PC-9 (cell line): ENCODE measurements around the gene OR51G2. TPM values are rescaled to one million over a fixed set of nuclear protein-coding genes. Genes with fewer than 3 reads are reported as not detected.

Experiments
- Bru-seq: library from RNA; stranded (reverse); fragments of 400-500 nt; gene quantifications from one replicate; lab custom pipeline; 2021; lab: Mats Ljungman, UMichigan
- BruChase-seq, 2 experiments: library from RNA; stranded (reverse); fragments of 400-500 nt; gene quantifications; one replicate each; lab custom pipeline; 2021; lab: Mats Ljungman, UMichigan
- BruUV-seq: library from RNA; stranded (reverse); fragments of 400-500 nt; replicated peaks from 2 replicates; lab custom pipeline; 2021; lab: Mats Ljungman, UMichigan
- CTCF ChIA-PET: fragments of 300-600 bp; sonication (Branson Sonifier 250); formaldehyde crosslinking; loops from one replicate; lab custom pipeline; 2022; ENCODE audit warnings: antibody characterized with exemption; lab: Charles Lee
- POLR2A ChIA-PET: fragments of 300-600 bp; sonication (Branson Sonifier 250); formaldehyde crosslinking; loops from one replicate; lab custom pipeline; 2022; ENCODE audit warnings: antibody characterized with exemption; ENCODE audit not compliant: unreplicated experiment; lab: Charles Lee
- DNase-seq, 2 experiments: peaks; one replicate each; pipeline versions ENCODE4 v3.0.0 to v3.0.0-alpha.2; 2015 to 2022; ENCODE audit warnings: mixed read lengths in 1 of 2
- H2AFZ ChIP-seq: fragments of 200-600 bp; sonication (generic); 2 replicates; pipeline ENCODE4 v1.8.1; 2017; ENCODE audit warnings: antibody characterized with exemption
- H3F3A ChIP-seq: fragments of 200-600 bp; sonication (generic); 2 replicates; pipeline ENCODE4 v1.8.1; 2017; ENCODE audit warnings: antibody characterized with exemption, mild to moderate bottlenecking, low read depth; ENCODE audit not compliant: insufficient read depth
- H3K27ac ChIP-seq: fragments of 200-600 bp; sonication (generic); 2 replicates; pipeline ENCODE4 v1.6.1; 2016; ENCODE audit warnings: mixed run types
- H3K27me3 ChIP-seq: fragments of 200-600 bp; sonication (generic); 2 replicates; pipeline ENCODE4 v1.6.1; 2016; ENCODE audit warnings: low read depth, mixed run types; ENCODE audit not compliant: insufficient read depth
- H3K36me3 ChIP-seq: fragments of 200-600 bp; sonication (generic); 2 replicates; pipeline ENCODE4 v1.6.1; 2016; ENCODE audit warnings: low read depth, mixed run types
- H3K4me1 ChIP-seq: fragments of 200-600 bp; sonication (generic); replicated peaks from 2 replicates; pipeline ENCODE4 v1.6.1; 2016; ENCODE audit warnings: mixed run types; ENCODE audit not compliant: insufficient read depth
- H3K4me2 ChIP-seq: fragments of 200-600 bp; sonication (generic); 2 replicates; pipeline ENCODE4 v1.6.1; 2017; ENCODE audit warnings: mixed run types
- H3K4me3 ChIP-seq: fragments of 200-600 bp; sonication (generic); 2 replicates; pipeline ENCODE4 v1.6.1; 2016; ENCODE audit warnings: mixed run types
- H3K79me2 ChIP-seq: fragments of 200-600 bp; sonication (generic); 2 replicates; pipeline ENCODE4 v1.6.1; 2017; ENCODE audit warnings: low read depth, mixed run types
- H3K9me2 ChIP-seq: fragments of 200-600 bp; sonication (generic); 2 replicates; pipeline ENCODE4 v1.8.1; 2017; ENCODE audit warnings: mild to moderate bottlenecking; ENCODE audit not compliant: insufficient read depth
- H3K9me3 ChIP-seq: fragments of 200-600 bp; sonication (generic); 2 replicates; pipeline ENCODE4 v1.8.1; 2016; ENCODE audit warnings: low read depth; ENCODE audit not compliant: insufficient read depth
- H4K20me1 ChIP-seq: fragments of 200-600 bp; sonication (generic); 2 replicates; pipeline ENCODE4 v1.8.1; 2017; ENCODE audit not compliant: insufficient read depth
- EZH2 ChIP-seq: fragments of 200-600 bp; sonication (generic); IDR thresholded peaks from 2 replicates; pipeline ENCODE4 v1.8.0; 2017; ENCODE audit warnings: antibody characterized with exemption, low read depth
- intact Hi-C: fragments of 100-400 bp; cut with micrococcal nuclease; formaldehyde crosslinking; loops from one replicate; pipeline ENCODE4 v1.10.0; 2022; ENCODE audit not compliant: unreplicated experiment
- long read RNA-seq: library from polyadenylated mRNA; stranded (forward); transcript quantifications from one replicate; pipeline ENCODE4 v2.0.0, GENCODE V29; 2022
- total RNA-seq: library from RNA; stranded (reverse); gene quantifications from 2 replicates; pipeline ENCODE4 v1.2.3, GENCODE V29; 2021
- TF ChIP-seq, protein P1 (sequence below): fragments of 200-600 bp; sonication (generic); conservative IDR thresholded peaks from 2 replicates; pipeline ENCODE4 v1.6.1; 2017; ENCODE audit warnings: mixed run types, antibody characterized with exemption, mild to moderate bottlenecking, moderate library complexity

OR51G2 gene
- not detected in 2 replicates for total RNA-seq
- Bru-seq, nascent RNA = not detected
- BruChase-seq, experiment 1, labeled RNA remaining after a 2-hour chase = not detected
- not detected for BruChase-seq, experiment 2, labeled RNA remaining after a 6-hour chase
- long read RNA-seq = 0 reads

DNA sequence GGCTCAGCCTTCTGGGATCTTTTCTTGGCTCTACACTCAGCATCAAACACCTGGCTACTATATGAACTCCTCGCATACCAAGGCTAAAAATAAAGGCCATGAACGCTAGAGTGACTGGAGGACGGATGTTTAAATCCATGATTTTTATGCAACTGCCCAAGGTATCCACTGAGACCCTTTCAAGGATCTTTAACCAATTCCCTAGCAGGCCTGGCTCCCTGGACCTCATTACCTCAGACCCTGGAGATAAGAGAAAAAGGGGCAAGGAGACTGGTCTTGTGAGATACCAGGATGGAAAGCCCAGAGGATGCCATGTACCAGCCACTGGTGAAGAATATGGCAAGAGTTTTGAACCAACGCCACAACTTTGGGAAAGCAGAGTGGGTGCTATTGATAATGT is at the start of gene OR51G2:
Gene OR51G2 (minus strand): TSS at position 101 of the 400 bp plus-strand sequence. CDS start 3,687 bp downstream, outside the sequence.
- POLR2A ChIA-PET = no interaction called here
- Histone ChIP-seq H3K27me3 (no peaks in the 10 kb centered on the region), H3K27ac (no peak within 1 kb of the TSS), H3K9me3 (no peaks in the 10 kb centered on the region), H3K9me2 (no peaks in the 10 kb centered on the region), H3K36me3 (no peaks in the 10 kb centered on the region), H2AFZ (no peak within 1 kb of the TSS), H3F3A (no peaks in the 10 kb centered on the region), H3K4me1 (no peaks in the 10 kb centered on the region), H3K4me3 (no peak within 1 kb of the TSS), H3K4me2 (no peak within 1 kb of the TSS), H4K20me1 (no peaks in the 10 kb centered on the region), H3K79me2 (no peaks in the 10 kb centered on the region)
- intact Hi-C loops = no loop called here
- TF ChIP-seq, protein P1, sequence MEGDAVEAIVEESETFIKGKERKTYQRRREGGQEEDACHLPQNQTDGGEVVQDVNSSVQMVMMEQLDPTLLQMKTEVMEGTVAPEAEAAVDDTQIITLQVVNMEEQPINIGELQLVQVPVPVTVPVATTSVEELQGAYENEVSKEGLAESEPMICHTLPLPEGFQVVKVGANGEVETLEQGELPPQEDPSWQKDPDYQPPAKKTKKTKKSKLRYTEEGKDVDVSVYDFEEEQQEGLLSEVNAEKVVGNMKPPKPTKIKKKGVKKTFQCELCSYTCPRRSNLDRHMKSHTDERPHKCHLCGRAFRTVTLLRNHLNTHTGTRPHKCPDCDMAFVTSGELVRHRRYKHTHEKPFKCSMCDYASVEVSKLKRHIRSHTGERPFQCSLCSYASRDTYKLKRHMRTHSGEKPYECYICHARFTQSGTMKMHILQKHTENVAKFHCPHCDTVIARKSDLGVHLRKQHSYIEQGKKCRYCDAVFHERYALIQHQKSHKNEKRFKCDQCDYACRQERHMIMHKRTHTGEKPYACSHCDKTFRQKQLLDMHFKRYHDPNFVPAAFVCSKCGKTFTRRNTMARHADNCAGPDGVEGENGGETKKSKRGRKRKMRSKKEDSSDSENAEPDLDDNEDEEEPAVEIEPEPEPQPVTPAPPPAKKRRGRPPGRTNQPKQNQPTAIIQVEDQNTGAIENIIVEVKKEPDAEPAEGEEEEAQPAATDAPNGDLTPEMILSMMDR = no peak
- no peak for TF ChIP-seq EZH2
- BruUV-seq = no TSS peak
- no peak for DNase-seq
- CTCF ChIA-PET = no interaction called here

GRCh38 chr11:4962816-4963215 is 43.7 kb upstream of the OR51G2 start:
- no peaks in the 10 kb centered on the region for H3K9me3 ChIP-seq
- no peak overlapping the region for H3K4me2 ChIP-seq
- H3F3A ChIP-seq = no peaks in the 10 kb centered on the region
- no peaks in the 10 kb centered on the region for H3K4me1 ChIP-seq
- CTCF ChIA-PET = no interaction called here
- no peak for TF ChIP-seq EZH2
- TF ChIP-seq, protein P1 = no peak
- H3K4me3 ChIP-seq = no peak overlapping the region
- no TSS peak for BruUV-seq
- H3K27ac ChIP-seq = no peak overlapping the region
- H3K36me3 ChIP-seq = no peaks in the 10 kb centered on the region
- intact Hi-C loops = no loop called here
- no peaks in the 10 kb centered on the region for H3K9me2 ChIP-seq
- no peaks in the 10 kb centered on the region for H4K20me1 ChIP-seq
- H3K27me3 ChIP-seq = no peaks in the 10 kb centered on the region
- no peak for DNase-seq
- H3K79me2 ChIP-seq = no peaks in the 10 kb centered on the region
- POLR2A ChIA-PET = no interaction called here
- H2AFZ ChIP-seq = no peak overlapping the region

DNA sequence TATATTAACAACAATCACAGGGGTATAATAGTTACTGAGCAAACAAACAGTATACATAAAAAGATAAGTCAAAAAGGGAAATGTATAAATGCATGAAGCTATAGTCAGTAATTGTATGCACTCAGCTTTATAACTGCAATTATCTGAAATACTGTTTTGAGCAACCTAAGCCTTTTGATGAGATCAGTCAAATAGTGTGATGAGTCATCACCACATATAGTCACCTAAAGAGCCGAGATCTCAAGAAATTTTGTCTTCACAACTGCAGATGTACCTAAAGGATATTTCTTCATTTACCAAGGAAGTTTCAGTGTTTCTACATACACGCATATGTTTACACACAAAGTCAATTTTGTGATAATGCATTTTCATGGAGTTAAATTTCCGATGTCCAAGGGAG is 41.7 kb upstream of the OR51G2 start:
- no peak overlapping the region for H3K27ac ChIP-seq
- TF ChIP-seq EZH2 = no peak
- TF ChIP-seq, protein P1 = no peak
- H2AFZ ChIP-seq = no peak overlapping the region
- H3K79me2 ChIP-seq = no peaks in the 10 kb centered on the region
- no TSS peak for BruUV-seq
- H3K9me2 ChIP-seq = no peaks in the 10 kb centered on the region
- no peaks in the 10 kb centered on the region for H3K9me3 ChIP-seq
- no peaks in the 10 kb centered on the region for H4K20me1 ChIP-seq
- no peak for DNase-seq
- no peak overlapping the region for H3K4me3 ChIP-seq
- no peaks in the 10 kb centered on the region for H3K27me3 ChIP-seq
- no peaks in the 10 kb centered on the region for H3F3A ChIP-seq
- H3K4me2 ChIP-seq = no peak overlapping the region
- ChIA-PET POLR2A (no interaction called here), CTCF (no interaction called here)
- no peaks in the 10 kb centered on the region for H3K4me1 ChIP-seq
- H3K36me3 ChIP-seq = no peaks in the 10 kb centered on the region
- intact Hi-C loops = no loop called here
